GM19397 (cell line): ENCODE measurements around the gene RNF17.
"Not testable (repeated sequence)": the region's sequence is repeated elsewhere in the genome, so short reads cannot be mapped to it uniquely, and the experiment has no call there.

Experiments used
- ATAC-seq: cut with Tn5 transposase; IDR thresholded peaks from one replicate; pipeline ENCODE4 v1.9.1; 2021; ENCODE audit warnings: mild to moderate bottlenecking, moderate library complexity; ENCODE audit not compliant: unreplicated experiment

The RNF17 gene

GRCh38 chr13:24742294-24742693, 21.7 kb upstream of the RNF17 start:
- ATAC-seq: no peak

- ATAC-seq: no peak
Observed at GRCh38 chr13:24742977-24743376, 21.0 kb upstream of the RNF17 start.

DNA sequence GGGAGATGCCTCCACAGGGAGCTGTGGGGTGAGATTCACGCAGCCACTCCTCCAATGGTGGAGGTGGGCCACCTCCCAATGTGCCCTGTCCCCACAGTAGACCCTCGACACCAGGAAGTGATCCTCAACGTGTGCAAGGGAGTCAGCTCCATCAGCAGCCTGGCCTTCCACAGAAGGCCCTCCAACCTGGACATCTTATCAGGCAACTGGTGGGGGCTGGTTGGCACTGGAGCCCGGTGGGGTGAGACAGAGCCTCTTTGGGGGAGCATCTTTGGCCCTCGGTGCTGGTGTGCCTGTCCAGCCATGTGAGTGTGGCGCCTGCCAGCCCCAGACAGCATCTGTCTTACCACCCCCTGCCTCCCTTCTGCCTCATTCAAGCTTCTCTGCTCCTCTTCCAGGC, 19.7 kb upstream of the RNF17 start:
- ATAC-seq: no peak

DNA sequence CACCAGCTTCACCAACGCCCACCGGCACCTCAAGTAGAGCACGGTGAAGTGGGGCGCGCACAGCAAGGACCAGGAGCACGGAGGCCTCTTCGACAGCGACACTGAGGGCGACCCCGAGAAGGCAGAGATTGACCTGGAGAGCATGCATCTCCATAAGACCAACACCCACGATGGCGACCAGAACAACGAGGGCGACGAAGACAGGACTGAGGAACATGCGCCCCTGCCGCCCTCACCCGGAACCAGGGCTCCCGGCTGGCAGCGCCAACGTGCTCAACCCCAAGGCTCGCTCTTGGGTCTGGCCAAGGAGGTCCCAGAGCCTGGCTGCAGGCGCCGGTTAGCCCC, 18.5 kb upstream of the RNF17 start:
- no peak for ATAC-seq

- no peak for ATAC-seq
Observed at GRCh38 chr13:24745861-24746617, 17.9 kb upstream of the RNF17 start.

DNA sequence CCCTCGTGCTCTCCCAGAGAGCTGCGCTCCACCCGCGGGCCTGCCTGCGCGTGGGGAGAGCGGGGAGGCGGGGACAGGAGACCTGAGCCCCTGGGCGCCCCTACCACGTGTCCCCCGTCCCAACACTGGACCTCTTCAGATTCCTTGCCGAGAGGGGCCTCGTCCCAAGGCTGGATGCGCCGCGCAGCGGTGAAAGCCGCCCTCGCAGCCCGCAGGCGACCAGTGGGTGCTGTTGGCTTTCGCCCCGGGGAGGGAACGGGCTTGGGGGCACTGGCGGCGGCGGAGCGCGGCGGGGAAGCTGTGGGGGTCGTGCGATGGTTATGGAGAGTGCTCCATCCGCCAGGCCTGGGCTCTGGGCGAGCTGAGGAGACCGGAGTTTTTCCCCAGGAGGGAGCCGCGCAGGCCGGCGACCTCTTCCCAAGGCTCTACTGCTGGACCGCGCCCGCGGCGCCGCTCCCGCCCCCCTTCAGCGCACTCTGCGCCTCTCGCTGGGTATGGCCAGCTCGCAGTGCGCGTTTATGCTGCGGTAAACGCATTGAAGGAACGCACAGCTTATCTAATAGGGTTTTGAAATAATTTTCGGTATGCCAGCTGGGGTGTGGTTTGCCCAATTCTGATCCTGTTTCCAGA, 17.2 kb upstream of the RNF17 start:
- no peak for ATAC-seq

DNA sequence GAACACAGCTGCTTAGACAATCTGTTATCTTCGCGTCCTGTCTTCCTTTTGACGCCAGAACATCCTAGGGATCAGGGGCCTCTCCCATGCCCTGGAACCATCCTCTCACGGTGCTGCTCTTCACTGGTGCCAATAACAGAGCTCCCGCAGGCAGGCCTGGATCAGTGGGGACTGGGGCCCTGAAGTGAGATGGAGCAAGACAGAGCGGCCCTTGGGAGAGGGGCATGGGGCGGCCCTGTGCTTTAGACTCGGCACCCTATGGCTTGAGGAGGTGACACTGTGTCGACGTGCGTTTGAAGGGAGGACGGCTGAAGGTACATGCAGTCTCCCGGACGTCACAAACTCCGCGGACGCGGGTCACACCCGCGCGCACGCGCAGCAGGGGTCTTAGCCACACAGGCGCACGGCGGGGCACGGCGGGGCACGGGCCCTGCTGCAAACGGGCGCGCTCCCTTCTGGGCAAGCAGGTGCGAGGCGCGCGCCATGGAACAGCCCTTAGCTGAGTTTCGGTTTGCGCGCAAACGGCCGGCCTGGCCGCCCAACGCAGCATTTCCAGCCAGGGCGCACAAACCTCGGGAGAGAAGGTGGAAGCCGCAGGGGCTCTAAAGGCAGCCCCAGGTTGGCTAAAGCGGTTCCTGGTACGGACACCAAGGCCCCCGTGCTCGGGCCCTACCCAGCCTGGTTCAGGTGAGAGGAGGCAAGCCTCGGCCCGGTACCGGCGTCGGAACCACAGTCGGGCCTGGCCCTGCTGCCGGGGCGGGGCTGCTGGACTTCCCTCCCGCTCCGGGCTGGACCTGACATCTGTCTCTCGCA, 16.5 kb upstream of the RNF17 start:
- ATAC-seq: no peak

- no peak for ATAC-seq
Observed at GRCh38 chr13:24748061-24748400, 15.9 kb upstream of the RNF17 start.

- ATAC-seq: no peak
Observed at GRCh38 chr13:24759197-24759596, 4.8 kb upstream of the RNF17 start.

- ATAC-seq: no peak
Observed at GRCh38 chr13:24764276-24764630, 284 bp downstream of the RNF17 start.

GRCh38 chr13:24777171-24777570, 13.2 kb downstream of the RNF17 start:
- no peak for ATAC-seq

DNA sequence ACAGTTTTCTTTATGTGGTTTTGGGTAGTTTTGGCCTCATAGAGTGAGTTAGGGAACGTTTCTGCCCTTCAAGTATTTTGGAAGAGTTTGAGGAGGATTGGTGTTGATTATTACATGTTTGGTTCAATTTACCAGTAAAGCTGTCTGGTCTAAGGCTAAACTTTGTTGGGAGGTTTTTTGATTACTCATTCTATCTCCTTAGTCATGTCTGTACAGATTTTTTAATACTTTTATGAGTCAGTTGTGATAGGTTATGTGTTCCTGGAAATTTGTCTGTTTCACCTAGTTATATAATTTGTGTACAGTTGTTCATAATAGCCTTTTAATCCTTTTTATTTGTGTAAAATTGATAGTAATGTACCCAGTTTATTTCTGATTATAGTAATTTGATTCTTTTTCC, 20.4 kb downstream of the RNF17 start:
- ATAC-seq: no peak

DNA sequence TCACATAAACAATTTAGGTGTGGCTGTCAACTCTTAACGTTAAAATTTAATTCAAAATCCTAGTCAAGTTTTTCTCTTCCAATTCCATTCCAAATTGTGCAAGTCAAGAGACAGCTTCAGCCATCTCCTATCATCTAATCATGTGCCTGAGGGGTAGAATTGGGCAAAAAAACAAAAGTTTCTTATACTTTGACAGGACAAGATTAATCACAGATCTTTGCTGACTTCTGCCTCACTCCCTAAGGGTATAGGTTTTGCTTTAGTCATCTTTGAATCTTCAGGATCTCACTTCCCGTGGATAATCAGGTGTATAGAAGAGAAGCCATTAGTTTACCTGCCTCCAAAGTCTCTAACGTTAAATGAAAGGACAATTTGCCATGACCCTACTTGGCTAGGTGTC, 24.6 kb downstream of the RNF17 start:
- no peak for ATAC-seq

GRCh38 chr13:24802074-24802473, 38.1 kb downstream of the RNF17 start:
- no peak for ATAC-seq

GRCh38 chr13:24821207-24821606, 57.2 kb downstream of the RNF17 start:
- no peak for ATAC-seq

- ATAC-seq: no peak
Observed at GRCh38 chr13:24822640-24823039, 58.7 kb downstream of the RNF17 start.

- ATAC-seq: not testable (repeated sequence)
Observed at GRCh38 chr13:24823122-24823710, 59.2 kb downstream of the RNF17 start.

- no peak for ATAC-seq
Observed at GRCh38 chr13:24827799-24828198, 63.8 kb downstream of the RNF17 start.

DNA sequence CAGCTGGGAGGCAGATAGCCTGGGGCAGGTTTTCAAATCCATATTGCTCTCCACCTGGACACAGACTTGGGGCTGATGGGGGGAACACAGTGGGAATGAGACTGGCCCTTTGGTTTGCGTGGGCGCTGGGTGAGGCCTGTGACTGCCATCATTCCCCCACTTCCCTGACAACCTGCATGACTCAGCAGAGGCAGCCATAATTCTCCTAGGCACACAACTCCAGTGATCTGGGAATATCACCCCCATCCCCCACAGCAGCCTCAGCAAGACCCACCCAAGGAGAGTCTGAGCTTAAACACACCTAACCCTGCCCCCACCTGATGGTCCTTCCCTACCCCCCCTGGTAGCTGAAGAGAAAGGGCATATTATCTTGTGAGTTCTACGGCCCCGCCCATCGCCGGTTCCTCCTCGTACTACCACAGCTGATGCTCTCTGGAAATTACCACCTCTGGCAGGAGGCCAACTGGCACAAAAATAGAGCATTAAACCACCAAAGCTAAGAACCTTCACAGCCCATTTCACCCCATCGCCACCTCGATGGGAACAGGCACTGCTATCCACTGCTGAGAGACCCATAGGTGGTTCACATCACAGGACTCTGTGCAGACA, 71.0 kb downstream of the RNF17 start:
- ATAC-seq: no peak

GRCh38 chr13:24837528-24837927, 73.6 kb downstream of the RNF17 start:
- not testable (repeated sequence) for ATAC-seq

DNA sequence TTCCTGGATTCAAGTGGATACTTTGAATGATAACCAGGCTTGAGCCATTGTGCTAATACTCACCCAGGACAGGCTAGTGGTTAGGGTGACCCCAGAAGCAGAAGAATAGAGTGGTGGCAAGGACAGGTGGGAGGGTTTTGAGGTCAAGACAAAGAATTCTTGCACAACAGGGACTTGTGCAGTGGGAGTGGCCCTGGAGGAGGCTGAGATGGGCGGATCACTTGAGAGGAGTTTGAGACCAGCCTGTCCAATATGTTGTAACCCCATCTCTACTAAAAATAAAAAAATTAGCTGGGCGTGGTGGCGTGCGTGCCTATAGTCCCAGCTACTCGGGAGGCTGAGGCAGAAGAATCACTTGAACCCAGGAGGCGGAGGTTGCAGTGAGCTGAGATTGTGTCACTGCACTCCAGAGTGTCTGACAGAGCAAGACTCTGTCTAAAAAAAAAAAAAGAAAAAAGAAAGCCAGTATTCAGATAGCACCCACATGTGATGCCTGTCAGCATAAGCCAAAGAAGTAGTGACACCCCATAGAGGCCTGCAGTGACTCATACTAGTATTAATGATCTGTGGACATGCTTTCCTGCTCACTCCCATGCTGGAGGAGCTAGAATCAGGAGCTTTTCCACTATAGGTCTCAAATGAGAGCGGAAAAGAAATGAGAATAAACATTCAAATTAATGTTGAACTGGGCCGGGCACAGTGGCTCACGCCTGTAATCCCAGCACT, 78.7 kb downstream of the RNF17 start:
- ATAC-seq: no peak
